ENCODE measurements around the gene RPL34.

The RPL34 gene

DNA sequence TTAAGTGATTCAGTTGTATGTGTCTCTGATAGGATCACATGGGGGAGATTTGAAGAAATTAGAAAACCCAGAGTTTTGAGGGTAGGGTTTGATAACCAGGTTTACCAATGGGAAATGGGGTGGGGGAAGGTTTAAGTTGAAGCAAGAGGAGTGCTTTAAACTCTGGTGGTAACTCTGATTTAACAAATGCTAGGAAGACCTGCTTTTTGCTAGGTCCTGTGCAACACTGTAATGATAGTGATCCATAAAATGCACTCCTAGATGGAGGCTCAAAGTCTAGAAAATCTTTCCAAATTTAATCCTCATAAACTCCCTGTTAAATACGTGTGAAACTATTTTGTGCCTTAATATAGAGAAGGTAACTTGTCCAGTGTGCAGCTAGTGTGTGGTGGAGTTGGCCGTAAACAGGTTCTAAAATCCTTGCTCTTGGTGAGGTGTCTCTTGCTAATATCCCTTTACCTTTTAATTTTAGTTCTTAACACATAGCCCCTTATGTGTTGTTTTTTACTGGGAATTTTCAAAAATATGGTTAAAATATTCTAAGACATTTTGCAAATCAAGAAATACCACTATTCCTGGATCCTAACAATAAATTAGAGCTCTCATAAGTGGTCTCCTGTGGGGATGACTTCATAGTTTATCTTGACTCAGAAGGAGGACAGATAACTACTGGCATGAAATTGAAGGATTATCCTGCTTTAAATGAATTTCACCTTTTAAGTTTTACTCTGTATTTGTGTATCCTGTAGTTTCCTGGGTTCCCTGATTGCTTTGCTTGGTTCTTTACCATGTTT lies 4.1 kb downstream of the RPL34 start:
- DNase-seq: no peak

DNA sequence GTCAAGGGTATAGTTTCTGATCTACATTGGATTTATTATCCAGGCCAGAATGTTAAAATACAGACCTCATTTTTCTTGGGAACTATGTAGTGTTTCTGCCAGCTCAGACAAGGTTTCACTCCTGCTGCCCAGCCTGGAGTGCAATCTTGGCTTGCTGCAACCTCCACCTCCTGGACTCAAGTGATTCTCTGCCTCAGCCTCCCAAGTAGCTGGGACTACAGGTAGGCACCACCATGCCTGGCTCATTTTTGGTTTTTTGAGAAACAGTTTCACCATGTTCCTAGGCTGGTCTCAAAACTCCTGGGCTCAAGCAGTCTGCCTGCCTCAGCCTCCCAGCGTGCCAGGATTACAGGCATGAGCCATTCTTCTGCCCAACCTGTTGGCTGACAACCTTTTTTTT lies 5.7 kb downstream of the RPL34 start:
- DNase-seq: no peak

DNA sequence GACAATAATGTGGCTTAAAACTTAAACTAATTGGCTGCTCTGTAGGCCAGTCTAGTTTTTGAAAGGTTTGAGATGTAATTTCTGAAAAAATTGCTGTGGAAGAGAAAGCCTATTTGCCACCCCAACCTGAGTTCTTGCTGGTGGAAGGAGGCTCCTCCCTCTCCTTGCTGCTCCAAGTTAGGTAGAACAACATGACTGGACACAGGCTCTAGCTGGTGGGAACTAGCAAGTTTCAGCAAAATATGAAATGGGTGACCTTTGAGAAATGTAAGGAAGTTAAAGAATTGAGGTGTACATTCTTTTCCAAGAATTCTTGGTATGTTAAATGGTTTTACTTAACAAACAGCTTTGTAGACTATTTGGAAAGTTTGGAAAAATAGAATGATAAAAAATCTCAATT lies 8.0 kb downstream of the RPL34 start:
- no peak for DNase-seq

DNA sequence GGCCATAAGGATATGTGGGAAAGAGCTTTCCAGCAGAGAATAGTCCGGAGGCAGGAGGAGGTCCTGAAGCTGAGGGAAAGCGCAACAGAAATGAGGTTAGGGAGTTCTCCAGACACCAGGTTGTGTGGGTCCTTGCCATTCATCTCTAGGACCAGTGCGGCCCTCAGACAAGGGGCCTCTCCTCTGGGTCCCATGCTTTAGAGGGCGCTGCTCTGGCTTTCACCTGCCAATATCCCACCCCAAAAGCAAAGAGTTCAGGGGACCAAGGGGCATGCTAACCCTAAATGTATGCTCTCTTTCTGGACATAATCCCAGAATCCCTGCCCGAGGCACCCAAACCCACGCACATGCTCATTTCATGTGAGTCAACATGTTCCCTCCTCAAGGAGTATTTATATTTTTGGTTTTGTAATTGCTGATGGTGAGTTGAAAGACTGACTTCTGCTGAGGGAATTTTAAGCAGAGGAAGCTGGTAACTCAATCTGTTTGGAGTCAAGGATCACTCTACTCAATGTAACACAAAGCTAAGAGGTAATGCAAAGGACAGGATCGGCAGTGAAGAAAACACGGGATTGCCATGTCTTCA lies 14.8 kb downstream of the RPL34 start:
- no peak for DNase-seq

DNA sequence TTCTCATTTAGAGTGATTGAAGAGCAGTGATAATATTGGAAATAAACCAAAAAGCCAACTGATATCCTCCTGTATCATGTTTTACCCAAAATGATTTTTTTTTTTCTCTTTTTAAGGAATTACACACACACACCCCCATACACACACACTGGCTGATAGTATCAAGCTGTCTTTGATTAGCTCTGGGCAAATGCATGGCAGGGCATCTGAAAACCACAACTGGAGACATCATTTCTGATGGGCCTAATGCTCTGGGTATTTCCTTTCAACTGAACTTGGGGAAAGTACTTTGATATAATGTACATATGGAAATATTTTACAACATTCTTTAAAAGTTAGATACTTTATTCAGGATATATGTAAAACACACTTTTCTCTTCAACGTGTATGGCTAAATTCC lies 15.9 kb downstream of the RPL34 start:
- no peak for DNase-seq

DNA sequence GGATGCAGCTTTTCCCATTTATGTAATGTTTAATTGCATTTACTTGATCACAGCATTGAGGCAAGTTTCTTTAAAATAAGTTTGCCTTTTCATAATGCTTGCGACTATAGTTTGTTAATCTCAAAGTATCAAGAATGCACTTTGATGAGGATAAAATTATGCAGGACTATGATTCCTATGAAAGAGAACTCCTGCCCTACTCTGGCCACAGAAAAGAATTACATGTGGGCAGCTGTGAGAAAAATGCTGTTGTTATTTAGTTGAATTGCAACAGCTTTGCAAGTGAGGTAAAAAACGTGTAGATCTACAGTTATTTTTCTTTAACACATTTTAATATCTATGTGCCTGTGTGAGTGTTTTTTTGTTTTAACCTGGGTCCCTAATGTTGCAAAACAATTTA lies 17.5 kb downstream of the RPL34 start:
- DNase-seq: no peak

DNA sequence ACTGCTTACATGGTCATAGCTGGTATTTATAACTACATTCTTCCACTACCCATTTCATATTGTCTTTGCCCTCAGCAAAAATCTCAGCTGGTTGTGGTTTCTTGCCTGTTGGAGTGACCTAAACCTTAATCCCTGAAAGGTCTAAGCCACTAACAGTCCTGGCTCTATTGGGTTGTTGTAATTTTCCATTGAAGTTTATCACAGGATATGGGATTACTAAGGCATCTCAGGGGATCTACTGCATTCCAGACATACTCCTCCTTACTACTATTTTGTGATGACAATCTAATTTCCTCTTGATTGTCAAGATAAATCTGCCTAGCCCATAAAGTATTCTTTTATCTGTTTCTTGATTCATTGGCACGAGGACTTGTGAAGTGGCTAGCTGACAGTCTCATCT lies 23.9 kb downstream of the RPL34 start:
- no peak for DNase-seq

DNA sequence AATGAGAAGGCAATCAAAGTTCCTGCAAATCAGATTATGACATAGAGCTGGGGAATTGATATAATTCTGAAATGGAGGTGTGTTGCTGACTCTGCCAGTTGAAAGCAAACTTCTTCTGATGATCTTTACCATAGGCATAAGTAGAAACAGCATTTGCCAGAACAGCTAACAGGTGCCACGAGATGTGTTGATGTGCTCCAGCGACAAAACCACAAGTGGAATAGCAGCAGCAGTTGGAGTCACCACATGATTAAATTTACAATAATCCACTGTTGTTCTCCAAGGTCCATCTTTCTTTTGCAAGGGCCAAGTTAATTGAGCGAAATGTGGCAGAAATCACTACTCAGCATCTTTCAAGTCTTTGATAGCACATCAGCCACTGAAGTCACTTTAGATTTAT lies 26.3 kb downstream of the RPL34 start:
- DNase-seq: no peak

DNA sequence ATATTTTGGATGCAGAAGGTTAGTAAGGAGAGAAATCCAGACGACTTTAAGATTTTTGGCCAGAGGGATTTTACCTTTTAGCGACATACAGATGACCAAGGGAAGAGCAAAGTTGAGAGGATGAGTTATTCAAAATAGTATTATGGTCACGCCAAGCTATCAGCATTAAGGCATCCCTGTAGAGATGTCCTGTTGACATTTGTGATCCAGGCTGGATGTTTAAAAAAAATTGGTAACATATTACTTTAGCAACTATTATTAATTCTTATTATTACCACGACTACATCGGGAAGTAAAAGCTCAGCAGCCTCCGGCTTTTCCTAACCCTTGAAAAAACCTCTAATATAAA lies 29.5 kb downstream of the RPL34 start:
- DNase-seq: no peak

DNA sequence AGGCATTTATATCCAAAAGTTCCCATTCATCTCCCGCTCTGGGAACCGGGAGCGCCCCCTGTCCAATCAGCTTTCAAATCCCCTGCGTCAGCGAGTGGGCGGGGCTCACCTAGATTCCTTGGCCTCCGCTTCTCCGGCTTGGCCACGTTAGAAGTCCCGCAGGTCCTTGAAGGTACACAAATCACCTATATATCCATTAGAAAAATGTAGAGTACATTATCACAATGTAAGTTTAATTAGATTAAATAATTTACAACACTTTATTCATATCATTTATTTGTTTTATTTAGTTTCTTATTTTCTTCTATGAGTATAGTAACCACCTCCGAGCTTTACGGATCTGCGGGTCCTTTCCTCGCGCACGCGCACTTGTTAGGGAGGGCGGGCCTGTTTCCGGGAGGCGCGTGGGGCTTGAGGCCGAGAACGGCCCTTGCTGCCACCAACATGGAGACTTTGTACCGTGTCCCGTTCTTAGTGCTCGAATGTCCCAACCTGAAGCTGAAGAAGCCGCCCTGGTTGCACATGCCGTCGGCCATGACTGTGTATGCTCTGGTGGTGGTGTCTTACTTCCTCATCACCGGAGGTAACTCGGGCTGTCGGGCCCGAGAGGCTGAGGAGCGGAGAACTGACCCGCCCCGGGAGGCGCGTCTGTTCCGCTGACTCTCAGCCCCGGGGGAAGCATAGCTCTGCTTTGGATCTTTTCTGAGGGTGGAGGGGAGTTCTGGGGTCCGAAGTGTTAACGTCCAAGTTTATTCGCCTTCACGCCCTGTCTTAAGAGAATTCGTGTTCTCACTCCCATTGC lies 30.0 kb downstream of the RPL34 start, which contains the start of gene OSTC:
TSS of gene OSTC (plus strand) at position 388 of the 802 bp plus-strand sequence. CDS start at position 445, 57 bp downstream.
- DNase-seq: peak; percentile 99

DNA sequence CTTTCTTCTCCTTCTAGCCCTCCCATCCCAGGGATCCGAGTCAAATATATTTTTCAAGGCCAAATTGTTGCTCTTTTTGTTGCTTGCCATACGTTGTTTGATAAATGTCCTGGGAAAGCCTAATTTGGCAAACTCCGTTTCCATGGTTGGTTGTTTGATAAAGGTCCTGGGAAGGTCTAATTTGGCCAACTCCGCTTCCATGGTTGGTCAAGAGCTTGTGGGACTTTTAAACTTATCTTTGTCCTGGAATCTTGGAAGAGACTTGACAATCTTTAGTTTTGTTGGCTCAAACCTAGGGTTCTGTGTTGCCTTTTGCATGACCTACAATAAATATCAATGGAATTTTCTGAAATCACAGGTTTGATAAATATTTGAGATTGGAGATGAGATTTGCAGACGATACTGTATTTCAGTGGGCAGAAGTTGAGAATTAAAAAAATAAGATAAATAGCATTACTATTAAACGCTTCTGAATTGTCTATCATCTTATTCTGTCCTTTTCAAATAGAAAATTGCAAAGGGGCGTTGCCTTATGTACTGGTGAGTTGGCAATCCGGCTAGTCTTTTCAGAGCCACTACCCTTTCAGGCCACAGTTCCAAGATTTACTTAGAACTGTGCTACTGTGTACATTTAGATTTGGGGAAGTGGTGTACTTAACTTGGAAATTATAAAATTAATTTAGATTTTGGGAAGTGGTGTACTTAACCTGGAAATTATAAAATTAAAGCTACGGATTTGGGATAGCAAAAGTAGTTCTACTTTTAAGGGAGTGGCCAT lies 30.8 kb downstream of the RPL34 start:
- peak; percentile 64 for DNase-seq

DNA sequence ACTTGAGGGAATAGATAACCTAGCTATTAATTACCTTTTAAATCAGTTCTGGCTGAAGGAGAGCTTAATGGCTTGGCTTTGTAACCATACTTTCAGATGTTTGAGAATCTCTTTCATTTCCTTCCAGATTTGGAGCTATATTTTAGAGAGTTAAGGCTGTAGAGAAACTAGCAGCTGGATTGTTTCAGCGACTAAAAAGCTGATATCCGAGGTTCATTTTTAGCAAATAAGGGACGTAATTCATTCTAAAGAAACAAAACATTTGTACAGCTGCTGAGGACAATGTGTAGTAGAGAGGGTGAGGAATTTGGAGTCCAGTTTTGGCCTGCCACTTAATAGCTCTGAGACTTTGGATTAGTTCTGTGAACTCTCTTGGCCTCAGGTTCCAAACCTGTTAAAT lies 42.3 kb downstream of the RPL34 start:
- no peak for DNase-seq

DNA sequence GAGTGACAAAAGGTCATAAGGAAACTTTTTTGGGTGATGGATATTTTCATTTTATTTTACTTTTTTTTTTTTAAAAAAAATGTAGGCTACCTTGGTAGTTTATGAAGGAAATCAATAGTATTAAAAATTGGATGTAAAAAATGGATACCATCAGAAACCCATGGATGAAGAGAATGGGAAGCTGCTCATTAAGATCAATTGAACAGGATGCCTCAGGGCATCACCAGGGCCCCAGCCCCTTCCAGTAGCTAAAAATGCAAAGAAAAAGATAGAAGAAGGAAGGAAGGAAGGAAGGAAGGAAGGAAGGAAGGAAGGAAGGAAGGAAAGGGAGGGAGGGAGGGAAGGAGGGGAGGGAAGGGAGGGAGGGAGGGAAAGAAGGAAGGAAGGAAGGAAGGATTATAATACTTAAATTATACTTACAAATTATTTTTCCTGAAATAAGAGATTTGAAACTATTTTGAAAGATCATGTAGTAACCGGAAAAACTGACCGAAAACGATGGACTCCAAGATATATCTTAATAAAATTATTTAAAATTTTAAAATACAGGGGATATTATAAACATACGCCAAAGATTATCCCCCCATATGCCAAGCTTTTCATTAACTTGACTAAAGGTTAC lies 54.1 kb downstream of the RPL34 start:
- DNase-seq: no peak

Data from KG1 (cell line).